DMS53 (cell line): Measurements from ENCODE around the gene FGF1.
A peak's percentile ranks its signal among the peaks of the same experiment; 100 is the strongest.

Experiments used
- DNase-seq: peaks from one replicate; lab custom pipeline; 2025; lab: John Stamatoyannopoulos, UW

Gene FGF1

GRCh38 chr5:142685418-142686209 lies at the start of gene FGF1:
Gene FGF1 (minus strand): TSS chr5:142686090. CDS start chr5:142614127, 71,963 bp downstream.
- no peak for DNase-seq

- DNase-seq: no peak
Observed at GRCh38 chr5:142727735-142728047, 41.8 kb upstream of the FGF1 start.

GRCh38 chr5:142726188-142726731 lies 40.4 kb upstream of the FGF1 start:
- no peak for DNase-seq

- DNase-seq: peak; percentile 11
Observed at GRCh38 chr5:142725231-142726187, 39.6 kb upstream of the FGF1 start.

GRCh38 chr5:142724821-142725220 lies 38.9 kb upstream of the FGF1 start:
- DNase-seq: no peak

- no peak for DNase-seq
Observed at GRCh38 chr5:142722896-142723295, 37.0 kb upstream of the FGF1 start.

- no peak for DNase-seq
Observed at GRCh38 chr5:142722146-142722545, 36.3 kb upstream of the FGF1 start.

GRCh38 chr5:142720641-142721271 lies 34.9 kb upstream of the FGF1 start:
- peak; percentile 98 for DNase-seq

GRCh38 chr5:142719836-142720370 lies 34.0 kb upstream of the FGF1 start:
- no peak for DNase-seq

GRCh38 chr5:142717582-142718215 lies 31.8 kb upstream of the FGF1 start:
- DNase-seq: peak; percentile 88

GRCh38 chr5:142716963-142717362 lies 31.1 kb upstream of the FGF1 start:
- peak; percentile 80 for DNase-seq

GRCh38 chr5:142715291-142715690 lies 29.4 kb upstream of the FGF1 start:
- no peak for DNase-seq

- peak; percentile 94 for DNase-seq
Observed at GRCh38 chr5:142713121-142713706, 27.3 kb upstream of the FGF1 start.

GRCh38 chr5:142703153-142703552 lies 17.3 kb upstream of the FGF1 start:
- DNase-seq: no peak

- DNase-seq: no peak
Observed at GRCh38 chr5:142701673-142702311, 15.9 kb upstream of the FGF1 start.

GRCh38 chr5:142700566-142700965 lies 14.7 kb upstream of the FGF1 start:
- no peak for DNase-seq

- peak; percentile 92 for DNase-seq
Observed at GRCh38 chr5:142699184-142699720, 13.4 kb upstream of the FGF1 start.

GRCh38 chr5:142698447-142699183 lies 12.7 kb upstream of the FGF1 start:
- peak; percentile 51 for DNase-seq
